H9 (cell line): ENCODE data around the gene CXXC5. TPM values are rescaled to one million over a fixed set of nuclear protein-coding genes. Genes with fewer than 3 reads are reported as not detected.
"Not testable (repeated sequence)": the region's sequence is repeated elsewhere in the genome, so short reads cannot be mapped to it uniquely, and the experiment has no call there.

ENCODE experiments used
- DNase-seq: peaks from one replicate; pipeline ENCODE4 v3.0.0-alpha.2; 2017
- H2AFZ ChIP-seq: one replicate; pipeline ENCODE4 v1.6.1; 2013; ENCODE audit warnings: mild to moderate bottlenecking, low read length, control low read depth, moderate library complexity
- H2AK5ac ChIP-seq: 2 replicates; pipeline ENCODE4 v1.6.1; 2013; ENCODE audit warnings: low read length, control low read depth, mixed read lengths; ENCODE audit not compliant: insufficient read length
- H2BK120ac ChIP-seq: one replicate; pipeline ENCODE4 v1.6.1; 2013; ENCODE audit warnings: low read depth, mild to moderate bottlenecking, low read length, control low read depth, inconsistent platforms; ENCODE audit not compliant: poor library complexity, severe bottlenecking
- H2BK12ac ChIP-seq: 2 replicates; pipeline ENCODE4 v1.6.1; 2013; ENCODE audit warnings: low read length, control low read depth, mixed read lengths, low read depth; ENCODE audit not compliant: insufficient read length
- H2BK15ac ChIP-seq: 2 replicates; pipeline ENCODE4 v1.6.1; 2013; ENCODE audit warnings: low read depth, low read length, control low read depth
- H2BK20ac ChIP-seq: one replicate; pipeline ENCODE4 v1.6.1; 2013; ENCODE audit warnings: low read depth, mild to moderate bottlenecking, low read length, control low read depth, inconsistent platforms; ENCODE audit not compliant: poor library complexity, severe bottlenecking
- H2BK5ac ChIP-seq: 2 replicates; pipeline ENCODE4 v1.6.1; 2013; ENCODE audit warnings: low read length, control low read depth, mixed read lengths; ENCODE audit not compliant: insufficient read length
- H3K14ac ChIP-seq: 2 replicates; pipeline ENCODE4 v1.6.1; 2013; ENCODE audit warnings: low read length, control low read depth; ENCODE audit not compliant: insufficient read depth
- H3K18ac ChIP-seq: 2 replicates; pipeline ENCODE4 v1.6.1; 2013; ENCODE audit warnings: low read depth, mild to moderate bottlenecking, mixed read lengths, low read length, control low read depth; ENCODE audit not compliant: insufficient read length
- H3K23ac ChIP-seq: 2 replicates; pipeline ENCODE4 v1.6.1; 2013; ENCODE audit warnings: low read length, control low read depth, mixed read lengths, low read depth; ENCODE audit not compliant: insufficient read length
- H3K23me2 ChIP-seq: 2 replicates; pipeline ENCODE4 v1.6.1; 2013; ENCODE audit warnings: low read depth, mild to moderate bottlenecking, mixed read lengths, low read length, control low read depth; ENCODE audit not compliant: insufficient read length, poor library complexity, severe bottlenecking
- H3K27ac ChIP-seq: 2 replicates; pipeline ENCODE4 v1.5.1; 2013; ENCODE audit warnings: low read length, control low read depth, mixed read lengths, low read depth; ENCODE audit not compliant: insufficient read length
- H3K27me3 ChIP-seq: 2 replicates; pipeline ENCODE4 v1.6.1; 2013; ENCODE audit warnings: low read length, control low read depth, inconsistent platforms; ENCODE audit not compliant: insufficient read depth
- H3K4ac ChIP-seq: 2 replicates; pipeline ENCODE4 v1.6.1; 2013; ENCODE audit warnings: low read depth, mild to moderate bottlenecking, control low read depth, inconsistent platforms, low read length, moderate library complexity
- H3K4me1 ChIP-seq: 2 replicates; pipeline ENCODE4 v1.6.1; 2013; ENCODE audit warnings: low read length, control low read depth, inconsistent platforms; ENCODE audit not compliant: insufficient read depth
- H3K4me2 ChIP-seq: 2 replicates; pipeline ENCODE4 v1.6.1; 2013; ENCODE audit warnings: low read length, control low read depth, mixed read lengths; ENCODE audit not compliant: insufficient read length, insufficient read depth
- H3K56ac ChIP-seq: 2 replicates; pipeline ENCODE4 v1.6.1; 2013; ENCODE audit warnings: low read depth, mild to moderate bottlenecking, mixed read lengths, low read length, control low read depth; ENCODE audit not compliant: insufficient read length
- H3K79me1 ChIP-seq: 2 replicates; pipeline ENCODE4 v1.6.1; 2013; ENCODE audit warnings: low read depth, mild to moderate bottlenecking, moderate library complexity, low read length, control low read depth, inconsistent platforms; ENCODE audit not compliant: insufficient read depth, poor library complexity, severe bottlenecking
- H3K79me2 ChIP-seq: 2 replicates; pipeline ENCODE4 v1.6.1; 2013; ENCODE audit warnings: low read length, control low read depth, inconsistent platforms; ENCODE audit not compliant: insufficient read depth
- H3K9ac ChIP-seq: 2 replicates; pipeline ENCODE4 v1.6.1; 2013; ENCODE audit warnings: low read length, control low read depth, mixed read lengths; ENCODE audit not compliant: insufficient read length; ENCODE audit errors: extremely low read depth
- H3K9me3 ChIP-seq: one replicate; pipeline ENCODE4 v1.6.1; 2013; ENCODE audit warnings: low read depth, low read length, inconsistent platforms; ENCODE audit not compliant: control insufficient read depth
- H3T11ph ChIP-seq: one replicate; pipeline ENCODE4 v1.6.1; 2013; ENCODE audit warnings: mild to moderate bottlenecking, low read length, control low read depth, inconsistent platforms
- H4K20me1 ChIP-seq: one replicate; pipeline ENCODE4 v1.6.1; 2013; ENCODE audit not compliant: control insufficient read depth, insufficient read length, insufficient read depth
- H4K5ac ChIP-seq: 2 replicates; pipeline ENCODE4 v1.6.1; 2013; ENCODE audit warnings: low read depth, mild to moderate bottlenecking, mixed read lengths, low read length, control low read depth; ENCODE audit not compliant: insufficient read length
- H4K8ac ChIP-seq: replicated peaks from 2 replicates; pipeline ENCODE4 v1.6.1; 2013; ENCODE audit warnings: low read length, control low read depth, mixed read lengths, low read depth; ENCODE audit not compliant: insufficient read length
- H4K91ac ChIP-seq: 2 replicates; pipeline ENCODE4 v1.6.1; 2013; ENCODE audit warnings: low read depth, mild to moderate bottlenecking, moderate library complexity, mixed read lengths, low read length, control low read depth; ENCODE audit not compliant: insufficient read length
- H3K27ac Mint-ChIP-seq, 3 experiments: 2 replicates in 2 of 3; 3 replicates in 1 of 3; pipeline ENCODE4 v1.8.0; 2020 to 2021; ENCODE audit warnings: mixed read lengths in 3 of 3, mild to moderate bottlenecking in 1 of 3, moderate library complexity in 1 of 3
- H3K27me3 Mint-ChIP-seq: 2 replicates; pipeline ENCODE4 v1.8.0; 2021; ENCODE audit warnings: low read depth, mild to moderate bottlenecking, moderate library complexity, mixed read lengths
- H3K36me3 Mint-ChIP-seq, 3 experiments: 2 replicates in 2 of 3; 3 replicates in 1 of 3; pipeline ENCODE4 v1.8.0; 2020 to 2021; ENCODE audit warnings: low read depth in 3 of 3, mixed read lengths in 3 of 3; ENCODE audit not compliant: insufficient read depth in 1 of 3
- H3K4me1 Mint-ChIP-seq, 2 experiments: 2 replicates each; pipeline ENCODE4 v1.8.0; 2020; ENCODE audit warnings: mixed read lengths in 2 of 2
- H3K4me3 Mint-ChIP-seq, 2 experiments: 2 replicates in 1 of 2; 3 replicates in 1 of 2; pipeline ENCODE4 v1.8.0; 2020 to 2021; ENCODE audit warnings: mild to moderate bottlenecking in 2 of 2, mixed read lengths in 2 of 2, moderate library complexity in 1 of 2
- H3K9me3 Mint-ChIP-seq, 2 experiments: 2 replicates in 1 of 2; 3 replicates in 1 of 2; pipeline ENCODE4 v1.8.0; 2020; ENCODE audit warnings: mild to moderate bottlenecking in 2 of 2, mixed read lengths in 2 of 2, moderate library complexity in 1 of 2
- WGBS: extraction: QIAGEN DNeasy Blood & Tissue Kit; methylation state at CpG from one replicate; pipeline ENCODE4 v1.1.7; 2013; ENCODE audit warnings: missing lambda C conversion rate, low lambda C conversion rate, mixed read lengths; ENCODE audit not compliant: insufficient read length; ENCODE audit errors: extremely low coverage; 5-methylcytosine and 5-hydroxymethylcytosine counted together
- total RNA-seq: library from RNA; stranded (reverse); gene quantifications from 2 replicates; pipeline ENCODE4 v1.2.1, GENCODE V29; 2021
- TF ChIP-seq, protein P1 (sequence below): fragments of 200-600 bp; sonication (generic); conservative IDR thresholded peaks from 3 replicates; pipeline ENCODE4 v1.8.0; 2021; ENCODE audit warnings: antibody characterized with exemption, mild to moderate bottlenecking

Gene CXXC5
- total RNA-seq, 1 experiment from 2014 or later, result 105 TPM

DNA sequence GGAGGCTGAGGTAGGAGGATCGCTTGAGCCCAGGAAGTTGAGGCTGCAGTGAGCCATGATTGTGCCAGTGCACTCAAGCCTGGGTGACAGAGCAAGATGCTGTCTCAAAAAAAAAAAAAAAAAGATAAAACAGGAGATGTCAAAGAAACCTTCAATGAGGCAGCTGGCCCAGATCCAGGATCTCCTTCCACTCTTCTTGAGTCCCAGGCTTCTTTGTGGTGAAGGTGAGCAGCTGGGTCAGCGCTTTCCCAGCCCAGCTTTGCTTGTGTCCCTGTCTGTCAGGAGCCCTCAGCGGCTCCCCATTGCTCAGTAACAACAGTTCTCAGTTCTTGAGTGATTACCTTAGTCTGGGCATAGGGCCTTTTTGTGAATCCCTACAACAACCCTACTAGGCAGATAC, 78.1 kb downstream of the CXXC5 start:
- no peak overlapping the region; a peak in 1 of 5 replicates for H3K4me3 Mint-ChIP-seq
- Histone ChIP-seq H3K56ac (no peak overlapping the region), H3K9ac (no peak overlapping the region), H4K5ac (no peak overlapping the region), H3K23ac (no peak overlapping the region), H2AK5ac (no peak overlapping the region), H4K8ac (no peak overlapping the region), H3K14ac (no peak overlapping the region), H2BK20ac (no peak overlapping the region), H2BK15ac (no peak overlapping the region), H2AFZ (no peak overlapping the region), H3K4me2 (no peak overlapping the region), H3K9me3 (no peaks in the 10 kb centered on the region), H3K4ac (no peak overlapping the region), H4K91ac (no peak overlapping the region), H3K79me2 (no peaks in the 10 kb centered on the region), H2BK5ac (no peak overlapping the region), H3T11ph (no peak overlapping the region), H3K79me1 (no peaks in the 10 kb centered on the region), H3K27ac (no peak overlapping the region), H2BK120ac (no peak overlapping the region), H3K23me2 (no peaks in the 10 kb centered on the region), H2BK12ac (no peak overlapping the region), H3K4me1 (no peaks in the 10 kb centered on the region), H3K18ac (no peak overlapping the region), H4K20me1 (no peaks in the 10 kb centered on the region), H3K27me3 (no peaks in the 10 kb centered on the region)
- H3K4me1 Mint-ChIP-seq, result no peaks in the 10 kb centered on the region
- peaks cover 5 to 9% (median 7%) of the 10 kb centered on the region in 3 experiments; a peak in 6 of 7 replicates for H3K36me3 Mint-ChIP-seq
- H3K9me3 Mint-ChIP-seq, result peaks cover 0 to 6% of the 10 kb centered on the region in 2 experiments; a peak in 3 of 5 replicates
- H3K27ac Mint-ChIP-seq, result no peak overlapping the region
- peaks cover 1% of the 10 kb centered on the region for H3K27me3 Mint-ChIP-seq
- no peak for DNase-seq
- TF ChIP-seq, protein P1, sequence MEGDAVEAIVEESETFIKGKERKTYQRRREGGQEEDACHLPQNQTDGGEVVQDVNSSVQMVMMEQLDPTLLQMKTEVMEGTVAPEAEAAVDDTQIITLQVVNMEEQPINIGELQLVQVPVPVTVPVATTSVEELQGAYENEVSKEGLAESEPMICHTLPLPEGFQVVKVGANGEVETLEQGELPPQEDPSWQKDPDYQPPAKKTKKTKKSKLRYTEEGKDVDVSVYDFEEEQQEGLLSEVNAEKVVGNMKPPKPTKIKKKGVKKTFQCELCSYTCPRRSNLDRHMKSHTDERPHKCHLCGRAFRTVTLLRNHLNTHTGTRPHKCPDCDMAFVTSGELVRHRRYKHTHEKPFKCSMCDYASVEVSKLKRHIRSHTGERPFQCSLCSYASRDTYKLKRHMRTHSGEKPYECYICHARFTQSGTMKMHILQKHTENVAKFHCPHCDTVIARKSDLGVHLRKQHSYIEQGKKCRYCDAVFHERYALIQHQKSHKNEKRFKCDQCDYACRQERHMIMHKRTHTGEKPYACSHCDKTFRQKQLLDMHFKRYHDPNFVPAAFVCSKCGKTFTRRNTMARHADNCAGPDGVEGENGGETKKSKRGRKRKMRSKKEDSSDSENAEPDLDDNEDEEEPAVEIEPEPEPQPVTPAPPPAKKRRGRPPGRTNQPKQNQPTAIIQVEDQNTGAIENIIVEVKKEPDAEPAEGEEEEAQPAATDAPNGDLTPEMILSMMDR, result no peak
- no CpG with 5 or more reads among the region's 3 CpGs for WGBS

DNA sequence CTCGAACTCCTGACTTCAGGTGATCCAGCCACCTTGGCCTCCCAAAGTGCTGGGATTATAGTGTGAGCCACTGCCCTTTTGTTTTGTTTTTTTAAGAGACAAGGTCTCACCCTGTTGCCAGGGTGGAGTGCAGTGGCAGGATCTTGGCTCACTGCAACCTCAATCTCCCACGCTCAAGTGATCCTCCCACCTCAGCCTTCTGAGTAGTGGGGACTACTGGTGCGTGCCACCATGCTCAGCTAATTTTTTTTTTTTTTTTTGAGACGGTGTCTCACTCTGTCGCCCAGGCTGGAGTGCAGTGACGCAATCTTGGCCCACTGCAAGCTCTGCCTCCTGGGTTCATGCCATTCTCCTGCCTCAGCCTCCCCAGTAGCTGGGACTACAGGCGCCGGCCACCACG, 79.5 kb downstream of the CXXC5 start:
- WGBS, result no CpG with 5 or more reads among the region's 9 CpGs
- H3K27me3 ChIP-seq, result not testable (repeated sequence)

More for the DNA sequence above, 79.5 kb downstream of the CXXC5 start:
- H3K4ac ChIP-seq, H2BK5ac ChIP-seq, H3T11ph ChIP-seq, H4K8ac ChIP-seq, H3K56ac ChIP-seq, H3K18ac ChIP-seq, H3K23me2 ChIP-seq, H3K36me3 Mint-ChIP-seq, H2BK120ac ChIP-seq, H3K9ac ChIP-seq, H3K27me3 Mint-ChIP-seq, H3K27ac ChIP-seq, H3K4me1 Mint-ChIP-seq, H3K9me3 Mint-ChIP-seq, H3K4me2 ChIP-seq, H2BK12ac ChIP-seq, H3K79me2 ChIP-seq, H3K79me1 ChIP-seq, H3K27ac Mint-ChIP-seq, H4K5ac ChIP-seq, H2AK5ac ChIP-seq, DNase-seq, H3K23ac ChIP-seq, H3K14ac ChIP-seq, H3K9me3 ChIP-seq, H2BK15ac ChIP-seq, H2AFZ ChIP-seq, H3K4me3 Mint-ChIP-seq, H2BK20ac ChIP-seq, H4K20me1 ChIP-seq, H4K91ac ChIP-seq, H3K4me1 ChIP-seq: not testable (repeated sequence)
